Type B pancreatic cell (in vitro differentiated cells): Measurements from ENCODE around the gene NR2E1. TPM values are rescaled to one million over a fixed set of nuclear protein-coding genes. Genes with fewer than 3 reads are reported as not detected.
A peak's percentile ranks its signal among the peaks of the same experiment; 100 is the strongest.

Source experiments
- DNase-seq: peaks from one replicate; pipeline ENCODE4 v3.0.0; 2021; ENCODE audit warnings: mixed read lengths; ENCODE audit not compliant: unreplicated experiment; ENCODE audit errors: extremely low spot score
- H3K27ac Mint-ChIP-seq: 2 replicates; pipeline ENCODE4 v1.8.0; 2021; ENCODE audit warnings: mild to moderate bottlenecking, mixed read lengths
- H3K27me3 Mint-ChIP-seq: 2 replicates; pipeline ENCODE4 v1.8.0; 2021; ENCODE audit warnings: mixed read lengths
- H3K36me3 Mint-ChIP-seq: 2 replicates; pipeline ENCODE4 v1.8.0; 2021; ENCODE audit warnings: mixed read lengths
- H3K4me1 Mint-ChIP-seq: one replicate; pipeline ENCODE4 v1.8.0; 2021; ENCODE audit warnings: mixed read lengths; ENCODE audit not compliant: unreplicated experiment
- H3K4me3 Mint-ChIP-seq: 2 replicates; pipeline ENCODE4 v1.8.0; 2021; ENCODE audit warnings: mild to moderate bottlenecking, mixed read lengths
- H3K9me3 Mint-ChIP-seq: 2 replicates; pipeline ENCODE4 v1.8.0; 2021; ENCODE audit warnings: mixed read lengths
- CTCF ChIP-seq: fragments of 200-600 bp; sonication (generic); conservative IDR thresholded peaks from 2 replicates; pipeline ENCODE4 v1.5.0; 2021; ENCODE audit warnings: antibody characterized with exemption, mild to moderate bottlenecking
- total RNA-seq: library from RNA; stranded (reverse); gene quantifications from 2 replicates; pipeline ENCODE4 v1.2.1, GENCODE V29; 2021; ENCODE audit warnings: low replicate concordance

Gene NR2E1
- total RNA-seq, 1 donor from 2014 or later: not detected

GRCh38 chr6:108198761-108199498, 33.1 kb downstream of the NR2E1 start:
- H3K9me3 Mint-ChIP-seq: no peaks in the 10 kb centered on the region
- H3K4me1 Mint-ChIP-seq: peaks cover 8% of the 10 kb centered on the region
- H3K4me3 Mint-ChIP-seq: no peak overlapping the region
- TF ChIP-seq CTCF: no peak
- H3K36me3 Mint-ChIP-seq: no peaks in the 10 kb centered on the region
- peaks cover 5% of the 10 kb centered on the region for H3K27me3 Mint-ChIP-seq
- H3K27ac Mint-ChIP-seq: no peak overlapping the region
- no peak for DNase-seq

- no peak overlapping the region for H3K27ac Mint-ChIP-seq
- H3K9me3 Mint-ChIP-seq: no peaks in the 10 kb centered on the region
- TF ChIP-seq CTCF: no peak
- H3K4me1 Mint-ChIP-seq: peaks cover 8% of the 10 kb centered on the region
- H3K27me3 Mint-ChIP-seq: no peaks in the 10 kb centered on the region
- H3K36me3 Mint-ChIP-seq: no peaks in the 10 kb centered on the region
- no peak overlapping the region for H3K4me3 Mint-ChIP-seq
- no peak for DNase-seq
These were observed 34.4 kb downstream of the NR2E1 start for GRCh38 chr6:108200186-108200585.

- TF ChIP-seq CTCF: no peak
- H3K4me3 Mint-ChIP-seq: no peak overlapping the region
- peaks cover 4% of the 10 kb centered on the region for H3K36me3 Mint-ChIP-seq
- H3K27me3 Mint-ChIP-seq: no peaks in the 10 kb centered on the region
- H3K27ac Mint-ChIP-seq: peak overlapping the region; percentile 30
- no peaks in the 10 kb centered on the region for H3K9me3 Mint-ChIP-seq
- H3K4me1 Mint-ChIP-seq: peaks cover 8% of the 10 kb centered on the region
- DNase-seq: no peak
These were observed 34.8 kb downstream of the NR2E1 start for GRCh38 chr6:108200631-108201030.

GRCh38 chr6:108203189-108204112, 37.6 kb downstream of the NR2E1 start:
- no peak for DNase-seq
- no peak for TF ChIP-seq CTCF
- peaks cover 10% of the 10 kb centered on the region for H3K36me3 Mint-ChIP-seq
- peaks cover 8% of the 10 kb centered on the region for H3K4me1 Mint-ChIP-seq
- H3K27me3 Mint-ChIP-seq: no peaks in the 10 kb centered on the region
- no peaks in the 10 kb centered on the region for H3K9me3 Mint-ChIP-seq
- H3K4me3 Mint-ChIP-seq: no peak overlapping the region
- H3K27ac Mint-ChIP-seq: no peak overlapping the region

GRCh38 chr6:108207013-108207412, 41.2 kb downstream of the NR2E1 start:
- no peak for DNase-seq
- Mint-ChIP-seq H3K36me3 (peaks cover 17% of the 10 kb centered on the region), H3K27ac (no peak overlapping the region), H3K9me3 (no peaks in the 10 kb centered on the region), H3K27me3 (no peaks in the 10 kb centered on the region), H3K4me3 (no peak overlapping the region), H3K4me1 (no peaks in the 10 kb centered on the region)
- no peak for TF ChIP-seq CTCF
